GM18505 (cell line): ENCODE results near the gene RNF217.

Experiments
- ATAC-seq: cut with Tn5 transposase; IDR thresholded peaks from one replicate; pipeline ENCODE4 v1.9.1; 2021; ENCODE audit not compliant: unreplicated experiment
- POLR2A ChIP-seq: IDR thresholded peaks from 4 replicates; pipeline ENCODE4 v1.6.1; 2011; ENCODE audit warnings: borderline replicate concordance; ENCODE audit not compliant: insufficient read depth, insufficient read length; ENCODE audit errors: extremely low read depth

The RNF217 gene

GRCh38 chr6:125101128-125101527 lies 138.9 kb downstream of the RNF217 start:
- TF ChIP-seq POLR2A = no peak
- ATAC-seq = no peak

- no peak for TF ChIP-seq POLR2A
- no peak for ATAC-seq
These were observed 139.4 kb downstream of the RNF217 start for GRCh38 chr6:125101631-125102030.

GRCh38 chr6:125102411-125102810 lies 140.2 kb downstream of the RNF217 start:
- no peak for ATAC-seq
- no peak for TF ChIP-seq POLR2A

- no peak for TF ChIP-seq POLR2A
- no peak for ATAC-seq
These were observed 140.7 kb downstream of the RNF217 start for GRCh38 chr6:125102891-125103290.

- TF ChIP-seq POLR2A = no peak
- no peak for ATAC-seq
These were observed 142.2 kb downstream of the RNF217 start for GRCh38 chr6:125104425-125104824.

- no peak for ATAC-seq
- TF ChIP-seq POLR2A = no peak
These were observed 144.8 kb downstream of the RNF217 start for GRCh38 chr6:125107048-125107447.

GRCh38 chr6:125107896-125108295 lies 145.7 kb downstream of the RNF217 start:
- no peak for TF ChIP-seq POLR2A
- no peak for ATAC-seq

GRCh38 chr6:125110056-125110455 lies 147.8 kb downstream of the RNF217 start:
- ATAC-seq = no peak
- TF ChIP-seq POLR2A = no peak

GRCh38 chr6:125111219-125111983 lies 149.2 kb downstream of the RNF217 start:
- ATAC-seq = no peak
- no peak for TF ChIP-seq POLR2A

GRCh38 chr6:125112934-125113333 lies 150.7 kb downstream of the RNF217 start:
- no peak for ATAC-seq
- TF ChIP-seq POLR2A = no peak

GRCh38 chr6:125114248-125114858 lies 152.1 kb downstream of the RNF217 start:
- ATAC-seq = no peak
- TF ChIP-seq POLR2A = no peak

- no peak for ATAC-seq
- no peak for TF ChIP-seq POLR2A
These were observed 153.9 kb downstream of the RNF217 start for GRCh38 chr6:125116170-125116569.

GRCh38 chr6:125116710-125117109 lies 154.5 kb downstream of the RNF217 start:
- no peak for TF ChIP-seq POLR2A
- ATAC-seq = no peak

- ATAC-seq = no peak
- no peak for TF ChIP-seq POLR2A
These were observed 155.6 kb downstream of the RNF217 start for GRCh38 chr6:125117818-125118217.
